NK-92 treated with Interleukin-12 subunit alpha and Interleukin-12 subunit beta, amount 100 ng/mL, for 24 hours (cell line): ENCODE measurements around the gene NOS1.
"Not testable (repeated sequence)": the region's sequence is repeated elsewhere in the genome, so short reads cannot be mapped to it uniquely, and the experiment has no call there.

Source experiments
- DNase-seq: peaks from one replicate; lab custom pipeline; 2025; lab: John Stamatoyannopoulos, UW

Gene NOS1

DNA sequence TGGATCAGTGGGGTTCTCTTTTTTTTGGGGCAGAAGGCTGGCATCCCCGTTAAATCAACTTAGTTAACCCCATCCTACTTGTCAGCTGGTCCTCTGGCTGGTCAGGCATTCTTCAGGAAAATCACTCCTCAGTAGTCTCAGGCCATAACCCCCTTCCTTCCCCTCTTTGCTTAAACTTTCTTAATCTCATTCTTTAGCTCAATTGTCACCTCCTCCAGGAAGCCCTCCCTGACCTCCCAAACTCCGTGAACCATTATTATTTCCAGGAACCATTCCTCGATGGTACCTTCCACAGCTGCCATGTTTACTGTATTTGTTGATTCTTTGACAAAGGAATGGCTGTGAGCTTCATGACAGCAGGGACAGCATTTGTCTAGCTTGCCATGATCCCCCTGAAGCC is 98.7 kb downstream of the NOS1 start:
- DNase-seq = no peak

DNA sequence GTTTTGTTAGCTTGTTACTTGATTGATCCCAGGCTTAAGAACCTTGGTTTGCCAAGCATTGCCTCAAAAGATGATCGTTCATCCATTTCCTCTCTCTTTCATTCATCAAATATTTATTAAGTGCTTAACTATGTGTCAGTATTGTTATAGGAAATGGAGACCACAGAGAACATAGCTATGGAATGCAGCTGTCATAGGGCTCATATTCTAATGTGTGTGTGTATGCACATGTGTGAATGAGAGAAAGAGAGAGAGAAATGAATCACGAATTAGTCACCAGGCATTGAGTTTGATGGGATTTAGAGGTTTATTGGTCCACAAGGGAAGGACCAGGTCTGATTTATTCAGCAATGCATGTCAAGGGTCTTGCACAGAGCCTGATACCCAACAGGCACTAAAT is 100.2 kb downstream of the NOS1 start:
- no peak for DNase-seq

GRCh38 chr12:117255386-117255785 is 106.0 kb downstream of the NOS1 start:
- no peak for DNase-seq

GRCh38 chr12:117243488-117243887 is 117.9 kb downstream of the NOS1 start:
- DNase-seq = no peak

DNA sequence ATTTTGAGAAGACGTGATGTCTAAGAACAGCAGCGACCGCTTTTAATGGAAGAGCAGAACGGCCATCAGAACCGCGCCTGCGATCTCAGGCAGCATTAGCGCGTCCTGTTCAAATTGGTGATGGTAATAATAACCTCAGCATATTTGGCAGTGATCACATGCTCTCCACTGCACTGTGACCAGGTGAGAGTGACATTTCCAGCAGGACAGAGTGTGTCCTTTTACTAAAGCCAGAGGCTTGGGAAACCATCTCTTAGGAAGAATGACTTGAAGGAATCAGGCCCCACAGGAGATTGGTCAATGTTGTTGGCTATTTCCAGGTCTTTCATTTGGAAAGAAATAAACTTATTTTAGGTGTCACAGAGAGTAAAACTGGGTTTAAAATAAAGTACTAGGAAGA is 119.7 kb downstream of the NOS1 start:
- DNase-seq = no peak

DNA sequence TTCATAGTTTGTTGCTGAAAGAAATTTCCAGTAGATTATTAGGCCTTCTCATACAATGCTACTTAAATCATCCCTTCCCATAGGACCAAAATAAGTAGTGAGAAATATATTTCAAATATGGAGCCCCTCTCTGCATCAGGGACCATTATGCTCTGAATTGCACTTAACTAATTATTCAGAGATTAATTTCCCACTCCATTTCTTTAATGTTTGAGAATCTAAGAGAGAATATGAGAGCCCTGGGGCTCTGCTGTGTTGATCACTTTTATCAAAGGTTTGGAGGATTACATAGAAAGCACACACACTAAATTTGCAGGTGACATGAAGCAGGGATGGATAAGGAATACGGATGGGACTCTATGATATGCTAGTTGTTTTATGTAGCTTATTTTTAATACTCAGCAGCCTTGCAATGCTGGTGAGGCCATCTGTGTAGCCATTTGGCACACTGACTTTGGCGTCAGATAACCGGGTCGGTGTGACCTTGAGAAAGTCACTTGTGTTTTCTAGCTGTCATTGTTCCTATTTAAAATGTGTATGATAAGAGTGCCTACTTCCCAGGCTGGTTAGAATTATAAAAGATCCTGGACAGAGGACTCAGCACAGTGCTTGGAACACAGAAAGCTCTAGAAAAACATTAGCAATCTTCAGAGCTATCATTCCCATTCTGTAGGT is 121.2 kb downstream of the NOS1 start:
- DNase-seq = no peak

GRCh38 chr12:117236456-117237001 is 124.9 kb downstream of the NOS1 start:
- DNase-seq = peak; percentile 45

GRCh38 chr12:117235261-117235660 is 126.2 kb downstream of the NOS1 start:
- DNase-seq = no peak

DNA sequence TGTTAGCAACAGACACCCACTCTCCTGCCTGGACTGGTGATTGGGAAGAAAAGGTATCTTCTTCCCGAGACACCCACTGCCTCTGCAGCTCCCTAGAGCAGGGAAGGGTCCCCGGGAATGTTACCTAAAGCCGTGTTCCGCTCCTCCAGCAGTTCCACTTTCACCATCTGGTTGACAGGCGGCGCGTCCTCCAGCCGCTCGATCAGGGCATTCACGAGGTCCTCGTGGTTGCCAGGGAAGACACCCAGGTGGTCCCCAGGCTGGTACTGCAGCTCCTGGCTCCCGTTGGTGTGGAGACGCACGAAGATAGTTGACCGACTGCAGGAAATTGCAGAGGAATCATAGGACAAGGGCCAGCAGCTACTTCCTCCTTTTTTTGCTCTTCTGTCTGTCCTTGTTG is 127.0 kb downstream of the NOS1 start:
- DNase-seq = no peak

GRCh38 chr12:117231750-117232149 is 129.7 kb downstream of the NOS1 start:
- no peak for DNase-seq

GRCh38 chr12:117228239-117228638 is 133.2 kb downstream of the NOS1 start:
- no peak for DNase-seq

- no peak for DNase-seq
Observed at GRCh38 chr12:117227000-117227653, 134.3 kb downstream of the NOS1 start.

- DNase-seq = no peak
Observed at GRCh38 chr12:117226505-117226904, 134.9 kb downstream of the NOS1 start.

- no peak for DNase-seq
Observed at GRCh38 chr12:117225179-117225578, 136.2 kb downstream of the NOS1 start.

DNA sequence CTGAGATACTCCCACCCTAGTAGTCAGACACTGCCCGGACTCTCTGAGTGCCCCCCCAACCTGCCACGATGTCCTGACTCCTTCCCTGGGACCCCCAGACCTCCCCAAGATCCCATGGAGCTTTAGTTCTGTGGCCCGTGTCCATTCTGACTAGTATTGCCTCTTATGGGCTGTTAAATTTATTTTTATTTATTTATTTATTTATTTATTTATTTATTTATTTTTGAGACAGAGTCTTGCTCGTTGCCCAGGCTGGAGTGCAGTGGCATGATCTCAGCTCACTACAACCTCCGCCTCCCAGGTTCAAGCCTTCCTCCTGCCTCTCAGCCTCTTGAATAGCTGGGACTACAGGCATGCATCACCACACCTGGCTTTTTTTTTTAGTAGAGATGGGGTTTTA is 140.5 kb downstream of the NOS1 start:
- DNase-seq = not testable (repeated sequence)

DNA sequence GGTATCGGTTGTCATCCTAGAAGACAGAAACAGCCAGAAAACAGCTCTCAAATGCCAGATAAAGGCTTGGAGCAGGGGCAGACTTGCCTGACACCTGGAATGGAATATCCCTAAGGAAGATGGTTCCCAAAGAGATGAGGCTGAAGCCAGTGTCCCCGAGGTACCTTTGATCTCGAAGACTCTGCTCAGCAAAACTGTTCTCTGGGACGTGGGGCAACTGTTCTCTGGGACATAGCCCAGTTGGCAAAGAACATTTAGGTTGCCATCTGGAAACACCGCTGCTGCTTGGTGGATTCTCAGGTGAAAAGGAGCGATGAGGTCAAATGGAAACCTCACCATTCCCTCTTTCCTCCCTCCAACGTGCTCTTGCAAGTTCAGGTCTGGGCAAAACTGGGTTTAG is 143.3 kb downstream of the NOS1 start:
- no peak for DNase-seq

- no peak for DNase-seq
Observed at GRCh38 chr12:117216686-117217085, 144.7 kb downstream of the NOS1 start.

- no peak for DNase-seq
Observed at GRCh38 chr12:117214797-117215196, 146.6 kb downstream of the NOS1 start.

- DNase-seq = no peak
Observed at GRCh38 chr12:117213295-117213808, 148.1 kb downstream of the NOS1 start.

DNA sequence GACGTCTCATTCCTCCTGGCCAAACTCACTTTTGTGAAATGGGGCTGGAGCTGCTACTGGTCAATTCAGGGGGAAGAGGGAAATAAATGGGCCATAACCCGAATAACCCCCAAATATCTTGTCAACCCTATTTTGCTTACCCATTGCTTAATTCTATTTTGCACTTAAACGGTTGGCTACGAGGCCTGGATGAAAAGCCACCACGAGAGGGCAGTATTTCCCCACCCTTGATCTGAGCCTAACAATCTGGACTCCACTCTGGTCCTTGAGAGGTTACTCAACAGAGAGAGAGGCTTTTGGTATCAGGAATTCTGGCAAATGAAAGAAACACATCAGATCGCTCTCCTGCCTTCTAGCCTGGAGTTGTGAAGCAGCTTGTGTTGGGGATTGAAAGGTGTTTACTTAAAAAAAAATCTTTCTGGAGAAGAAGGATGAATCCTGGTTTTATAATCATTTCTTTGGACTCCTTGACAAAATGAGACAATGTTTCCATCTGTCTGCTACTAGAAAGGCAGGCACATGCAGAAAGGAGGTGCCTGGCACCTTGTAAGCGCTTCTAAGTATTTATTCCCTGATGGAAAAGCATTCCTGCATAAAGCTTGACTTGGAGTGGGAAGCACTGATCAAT is 148.7 kb downstream of the NOS1 start:
- DNase-seq = no peak

GRCh38 chr12:117210266-117210918 is 151.0 kb downstream of the NOS1 start:
- DNase-seq = no peak

DNA sequence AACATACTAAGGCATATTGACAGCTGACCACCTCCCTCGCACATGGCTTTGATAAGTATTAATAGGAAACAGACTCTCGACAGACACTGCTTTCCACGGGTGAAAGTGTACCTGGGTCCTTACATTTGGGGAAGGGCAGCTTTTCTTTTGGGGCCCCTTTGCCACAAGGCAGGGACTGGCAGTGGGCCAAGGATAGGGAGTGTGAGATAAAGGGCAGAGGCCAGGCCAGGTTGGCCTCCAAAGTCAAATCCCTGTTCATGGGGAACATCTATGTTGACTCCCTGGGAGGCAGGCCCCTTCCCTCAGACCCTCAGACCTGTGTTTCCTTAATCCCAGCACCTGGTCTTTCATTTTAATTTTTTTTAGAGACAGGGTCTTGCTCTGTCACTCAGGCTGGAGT is 151.8 kb downstream of the NOS1 start:
- no peak for DNase-seq
